ENCODE results near the gene MAL.

The MAL gene

GRCh38 chr2:95014126-95014708, 11.3 kb upstream of the MAL start:
- H4K20me1 ChIP-seq (ENCODE audit: insufficient read depth, low read length, poor library complexity, severe bottlenecking), result no peaks in the 10 kb centered on the region
- H2AFZ ChIP-seq (ENCODE audit: low read length), result no peak overlapping the region
- H3K27me3 ChIP-seq (ENCODE audit: insufficient read depth, low read length, poor library complexity, severe bottlenecking), result no peaks in the 10 kb centered on the region

GRCh38 chr2:95015261-95015912, 10.1 kb upstream of the MAL start:
- H3K4me2 ChIP-seq (ENCODE audit: low read depth, low read length, poor library complexity, severe bottlenecking), result no peak overlapping the region
- no peaks in the 10 kb centered on the region for H3K9me3 ChIP-seq (ENCODE audit: insufficient read depth, low read depth, low read length)
- no peaks in the 10 kb centered on the region for H4K20me1 ChIP-seq (ENCODE audit: insufficient read depth, low read length, poor library complexity, severe bottlenecking)
- no peak overlapping the region for H3K9ac ChIP-seq (ENCODE audit: low read depth, low read length, poor library complexity, severe bottlenecking)
- TF ChIP-seq EZH2phosphoT487 (IDR thresholded peaks at IDR 0.05; ENCODE audit: borderline replicate concordance) (no peak), CTCF (conservative IDR thresholded peaks at IDR 0.05; ENCODE audit: low read length) (no peak)
- H3K4me1 ChIP-seq (ENCODE audit: insufficient read depth, low read length, poor library complexity, severe bottlenecking), result peaks cover 36% of the 10 kb centered on the region
- H3K79me2 ChIP-seq (ENCODE audit: insufficient read depth, low read length), result no peaks in the 10 kb centered on the region
- no peaks in the 10 kb centered on the region for H3K36me3 ChIP-seq (ENCODE audit: insufficient read depth, low read length)
- H3K4me3 ChIP-seq (ENCODE audit: low read length, poor library complexity, severe bottlenecking), result no peak overlapping the region
- H3F3A ChIP-seq (ENCODE audit: low read depth), result no peaks in the 10 kb centered on the region
- no peak overlapping the region for H2AFZ ChIP-seq (ENCODE audit: low read length)
- no peaks in the 10 kb centered on the region for H3K9me2 ChIP-seq (replicated peaks; ENCODE audit: low read depth, low read length)
- H3K27me3 ChIP-seq (ENCODE audit: insufficient read depth, low read length, poor library complexity, severe bottlenecking), result no peaks in the 10 kb centered on the region

More at GRCh38 chr2:95014126-95014708, 11.3 kb upstream of the MAL start:
- Histone ChIP-seq H3K79me2 (ENCODE audit: insufficient read depth, low read length) (no peaks in the 10 kb centered on the region), H3F3A (ENCODE audit: low read depth) (no peaks in the 10 kb centered on the region), H3K9ac (ENCODE audit: low read depth, low read length, poor library complexity, severe bottlenecking) (peak overlapping the region; percentile 43), H3K9me3 (ENCODE audit: insufficient read depth, low read depth, low read length) (no peaks in the 10 kb centered on the region), H3K9me2 (replicated peaks; ENCODE audit: low read depth, low read length) (no peaks in the 10 kb centered on the region), H3K36me3 (ENCODE audit: insufficient read depth, low read length) (no peaks in the 10 kb centered on the region), H3K4me3 (ENCODE audit: low read length, poor library complexity, severe bottlenecking) (no peak overlapping the region), H3K4me1 (ENCODE audit: insufficient read depth, low read length, poor library complexity, severe bottlenecking) (peaks cover 36% of the 10 kb centered on the region), H3K4me2 (ENCODE audit: low read depth, low read length, poor library complexity, severe bottlenecking) (no peak overlapping the region)
- TF ChIP-seq EZH2phosphoT487 (IDR thresholded peaks at IDR 0.05; ENCODE audit: borderline replicate concordance) (no peak), CTCF (conservative IDR thresholded peaks at IDR 0.05; ENCODE audit: low read length) (no peak)

- no peaks in the 10 kb centered on the region for H3F3A ChIP-seq (ENCODE audit: low read depth)
- no peaks in the 10 kb centered on the region for H3K79me2 ChIP-seq (ENCODE audit: insufficient read depth, low read length)
- H3K4me3 ChIP-seq (ENCODE audit: low read length, poor library complexity, severe bottlenecking), result no peak overlapping the region
- no peak overlapping the region for H2AFZ ChIP-seq (ENCODE audit: low read length)
- H3K36me3 ChIP-seq (ENCODE audit: insufficient read depth, low read length), result no peaks in the 10 kb centered on the region
- no peak overlapping the region for H3K9ac ChIP-seq (ENCODE audit: low read depth, low read length, poor library complexity, severe bottlenecking)
- no peaks in the 10 kb centered on the region for H3K27me3 ChIP-seq (ENCODE audit: insufficient read depth, low read length, poor library complexity, severe bottlenecking)
- H3K4me2 ChIP-seq (ENCODE audit: low read depth, low read length, poor library complexity, severe bottlenecking), result no peak overlapping the region
- no peaks in the 10 kb centered on the region for H4K20me1 ChIP-seq (ENCODE audit: insufficient read depth, low read length, poor library complexity, severe bottlenecking)
- H3K4me1 ChIP-seq (ENCODE audit: insufficient read depth, low read length, poor library complexity, severe bottlenecking), result peaks cover 36% of the 10 kb centered on the region
- no peaks in the 10 kb centered on the region for H3K9me2 ChIP-seq (replicated peaks; ENCODE audit: low read depth, low read length)
- TF ChIP-seq CTCF (conservative IDR thresholded peaks at IDR 0.05; ENCODE audit: low read length) (no peak), EZH2phosphoT487 (IDR thresholded peaks at IDR 0.05; ENCODE audit: borderline replicate concordance) (no peak)
- H3K9me3 ChIP-seq (ENCODE audit: insufficient read depth, low read depth, low read length), result no peaks in the 10 kb centered on the region
Observed at GRCh38 chr2:95016616-95017015, 8.9 kb upstream of the MAL start.
